Measurements from ENCODE around the gene ID1.
A peak's percentile ranks its signal among the peaks of the same experiment; 100 is the strongest.

Gene ID1, protein sequence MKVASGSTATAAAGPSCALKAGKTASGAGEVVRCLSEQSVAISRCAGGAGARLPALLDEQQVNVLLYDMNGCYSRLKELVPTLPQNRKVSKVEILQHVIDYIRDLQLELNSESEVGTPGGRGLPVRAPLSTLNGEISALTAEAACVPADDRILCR

DNA sequence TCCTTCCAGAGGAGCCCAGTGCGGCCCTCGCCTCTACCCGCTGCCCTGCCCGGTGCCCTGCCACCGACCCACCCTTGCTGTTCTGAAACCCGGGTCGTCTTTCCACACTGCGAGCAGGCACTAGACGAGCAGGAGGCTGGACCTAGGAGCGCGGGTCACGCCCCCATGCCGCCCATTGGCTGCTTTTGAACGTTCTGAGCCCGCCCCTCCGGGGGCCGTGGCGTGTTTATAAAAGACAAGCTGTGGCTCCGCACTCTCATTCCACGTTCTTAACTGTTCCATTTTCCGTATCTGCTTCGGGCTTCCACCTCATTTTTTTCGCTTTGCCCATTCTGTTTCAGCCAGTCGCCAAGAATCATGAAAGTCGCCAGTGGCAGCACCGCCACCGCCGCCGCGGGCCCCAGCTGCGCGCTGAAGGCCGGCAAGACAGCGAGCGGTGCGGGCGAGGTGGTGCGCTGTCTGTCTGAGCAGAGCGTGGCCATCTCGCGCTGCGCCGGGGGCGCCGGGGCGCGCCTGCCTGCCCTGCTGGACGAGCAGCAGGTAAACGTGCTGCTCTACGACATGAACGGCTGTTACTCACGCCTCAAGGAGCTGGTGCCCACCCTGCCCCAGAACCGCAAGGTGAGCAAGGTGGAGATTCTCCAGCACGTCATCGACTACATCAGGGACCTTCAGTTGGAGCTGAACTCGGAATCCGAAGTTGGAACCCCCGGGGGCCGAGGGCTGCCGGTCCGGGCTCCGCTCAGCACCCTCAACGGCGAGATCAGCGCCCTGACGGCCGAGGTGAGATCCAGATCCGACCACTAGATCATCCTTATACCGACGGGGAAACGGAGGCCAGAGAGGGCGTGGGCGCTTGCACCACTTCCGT, at the start of gene ID1:
Gene ID1 (plus strand): TSS at position 259 of the 871 bp plus-strand sequence. CDS start 99 bp downstream, at position 358.
- DNase-seq = peak; percentile 91 to 93

DNA sequence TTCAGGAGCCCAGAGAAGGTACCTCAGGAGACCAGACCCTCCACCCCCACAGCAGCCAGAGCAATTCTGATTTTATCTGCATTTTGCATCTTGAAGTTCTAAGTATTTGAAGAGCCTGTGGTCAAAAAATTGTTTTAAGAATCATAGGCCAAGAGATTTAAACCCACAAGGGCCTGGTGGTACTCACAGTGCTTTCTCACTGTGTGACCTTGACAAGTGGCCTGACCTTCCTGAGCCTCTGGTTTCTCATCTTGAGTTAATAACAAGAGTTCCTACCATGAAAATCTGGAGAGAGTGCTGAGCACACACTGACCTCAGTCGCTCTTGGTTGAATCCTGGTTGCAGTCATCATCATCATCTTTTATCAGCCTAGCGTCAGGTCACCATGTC, 45.4 kb upstream of the ID1 start:
- no peak for DNase-seq

DNA sequence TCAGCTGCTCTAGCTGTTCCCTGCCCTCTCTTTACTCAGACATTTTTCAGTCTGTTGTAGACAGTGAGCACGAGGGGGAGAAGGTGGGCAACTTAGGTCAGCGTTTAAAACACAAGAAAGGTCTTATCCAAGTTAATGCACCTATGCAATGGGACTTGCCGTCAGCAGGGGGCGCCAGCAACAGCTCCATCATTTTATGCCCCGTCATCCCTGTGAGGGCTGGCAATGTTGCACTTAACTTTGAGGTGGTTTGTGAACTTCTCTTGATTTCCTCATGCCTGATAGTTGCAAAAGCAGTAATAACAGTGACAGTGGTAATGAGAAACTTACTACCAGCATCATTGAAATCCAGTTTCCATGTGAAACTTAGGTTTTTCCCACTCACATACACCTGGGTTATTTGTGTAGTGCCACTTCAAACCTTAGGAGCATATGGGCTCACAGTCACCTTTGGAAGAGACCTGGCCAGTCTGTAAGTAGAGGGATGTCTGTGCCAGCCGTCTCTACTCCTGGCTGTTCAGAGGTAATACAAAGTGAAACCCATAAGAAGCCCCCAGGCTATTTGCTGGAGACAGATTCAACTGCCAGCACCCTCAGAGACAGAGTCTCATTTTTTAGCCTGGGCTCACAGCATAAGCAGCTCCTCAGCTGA, 44.9 kb upstream of the ID1 start:
- peak; percentile 78 to 83 for DNase-seq

DNA sequence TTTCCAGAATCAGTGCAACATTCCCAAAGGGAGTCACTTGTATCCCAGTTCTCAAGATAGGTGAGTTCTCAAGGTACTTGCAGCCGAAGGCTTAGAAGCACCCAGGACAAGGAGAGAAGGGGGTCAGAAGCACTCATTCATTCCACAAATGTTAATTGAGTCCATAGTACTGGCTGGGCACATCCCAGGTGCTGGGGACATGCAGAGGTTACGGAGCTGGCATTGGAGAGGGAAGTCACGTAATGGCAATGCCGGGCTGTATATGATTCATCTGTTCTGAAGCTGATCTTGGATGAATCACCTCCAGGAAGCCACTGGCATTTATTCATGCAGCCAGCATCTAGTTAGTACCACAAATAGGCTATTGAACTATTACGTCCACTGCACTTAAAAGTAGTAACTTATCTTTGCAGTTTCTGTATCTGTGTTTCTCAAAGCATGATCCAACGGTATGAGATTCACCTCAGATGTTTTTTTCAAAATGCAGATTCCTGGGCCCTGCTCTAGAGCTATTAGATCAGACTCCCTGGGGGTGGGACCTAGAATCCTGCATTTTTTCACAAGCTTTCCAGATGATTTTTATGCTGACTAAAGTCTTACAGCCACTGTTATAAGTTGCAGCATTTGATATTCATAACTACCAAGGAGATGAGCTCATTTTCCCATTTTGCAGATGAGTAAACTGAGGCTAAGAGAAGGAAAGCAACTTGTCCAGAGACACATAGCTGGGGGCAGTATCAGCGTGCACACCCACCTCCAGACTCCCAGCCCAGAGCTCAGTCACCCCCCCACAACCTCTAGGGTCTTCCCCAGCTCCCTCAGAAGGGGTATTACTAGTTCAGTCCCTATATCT, 44.1 kb upstream of the ID1 start:
- DNase-seq = no peak

DNA sequence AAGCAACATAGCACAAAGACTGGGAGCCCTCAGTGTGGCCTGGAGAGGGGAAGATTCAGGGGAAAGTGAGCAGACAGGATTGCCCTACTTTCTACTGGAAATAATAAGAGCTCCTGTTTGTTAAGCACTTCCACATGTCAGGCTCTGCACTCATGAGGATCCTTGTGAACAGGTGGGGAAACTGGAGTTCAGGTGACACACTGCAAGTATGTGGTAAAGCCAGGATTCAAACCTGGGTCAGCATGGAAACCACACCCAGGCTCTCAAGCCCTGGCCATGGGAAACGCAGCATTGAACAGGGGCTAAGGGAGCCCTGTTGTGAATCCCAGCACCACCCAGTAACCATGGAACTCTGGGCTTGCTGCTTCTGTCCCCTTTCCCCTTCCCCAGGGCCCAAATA, 42.8 kb upstream of the ID1 start:
- DNase-seq = no peak

DNA sequence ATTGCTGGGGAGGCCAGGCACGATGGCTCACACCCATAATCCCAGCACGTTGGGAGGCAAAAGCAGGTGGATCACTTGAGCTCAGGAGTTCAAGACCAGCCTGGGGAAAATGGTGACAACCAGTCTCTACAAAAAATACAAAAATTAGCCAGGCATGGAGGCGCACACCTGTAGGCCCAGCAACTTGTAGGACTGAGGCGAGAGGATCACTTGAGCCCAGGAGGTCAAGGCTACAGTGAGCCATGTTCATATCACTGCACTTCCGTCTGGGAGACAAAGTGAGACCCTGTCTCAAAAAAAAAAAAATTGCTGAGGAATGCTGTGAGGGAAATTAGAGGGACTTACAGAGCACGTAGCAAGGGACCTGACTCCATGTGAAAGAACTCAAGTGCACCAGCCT, 40.8 kb upstream of the ID1 start:
- no peak for DNase-seq

DNA sequence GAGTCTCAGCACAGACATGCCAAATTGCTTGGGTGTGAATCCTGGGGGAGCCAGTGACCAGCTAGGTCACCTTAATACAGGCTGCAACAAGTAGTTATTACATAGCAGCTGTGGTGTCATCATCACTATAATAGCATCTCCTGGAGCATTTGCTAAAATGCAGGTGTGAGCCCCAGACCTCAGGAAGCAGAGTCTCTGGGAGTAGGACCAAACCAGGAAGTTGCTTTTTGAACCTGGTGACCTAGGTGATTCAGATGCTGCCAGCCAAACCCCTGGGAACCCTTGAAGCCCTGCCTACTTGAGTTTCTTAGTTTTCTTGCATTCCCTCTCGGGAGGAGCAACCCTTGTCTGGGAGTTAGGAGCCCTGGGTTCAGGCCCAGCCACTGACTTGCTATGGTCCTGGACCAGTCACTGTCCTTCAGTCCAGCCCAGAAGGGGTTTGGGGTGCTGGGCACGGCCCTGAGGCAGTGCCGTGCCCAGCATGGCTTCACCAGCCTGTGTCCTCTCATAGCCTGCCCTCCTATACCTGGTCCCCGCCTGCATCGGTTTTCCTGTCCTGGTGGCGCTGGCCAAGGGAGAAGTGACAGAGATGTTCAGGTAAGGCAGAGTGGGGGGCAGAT, 39.3 kb upstream of the ID1 start:
- no peak for DNase-seq

DNA sequence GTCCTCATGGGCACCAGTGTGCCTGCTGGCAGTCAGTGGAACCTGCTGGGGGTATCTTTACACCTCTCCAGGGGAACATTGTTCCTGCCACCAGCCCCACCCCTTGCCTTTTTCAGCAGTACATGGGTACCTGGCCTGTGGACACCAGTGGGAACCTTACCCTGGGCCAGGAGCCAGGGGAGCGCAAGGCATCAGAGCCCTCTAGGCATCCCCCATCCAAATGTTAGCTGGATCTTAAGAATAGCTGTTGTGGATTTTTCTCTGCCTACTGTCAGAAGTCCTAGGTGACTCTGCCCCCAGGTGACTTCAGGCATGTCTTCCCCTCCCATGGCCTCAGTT, 38.8 kb upstream of the ID1 start:
- DNase-seq = no peak

DNA sequence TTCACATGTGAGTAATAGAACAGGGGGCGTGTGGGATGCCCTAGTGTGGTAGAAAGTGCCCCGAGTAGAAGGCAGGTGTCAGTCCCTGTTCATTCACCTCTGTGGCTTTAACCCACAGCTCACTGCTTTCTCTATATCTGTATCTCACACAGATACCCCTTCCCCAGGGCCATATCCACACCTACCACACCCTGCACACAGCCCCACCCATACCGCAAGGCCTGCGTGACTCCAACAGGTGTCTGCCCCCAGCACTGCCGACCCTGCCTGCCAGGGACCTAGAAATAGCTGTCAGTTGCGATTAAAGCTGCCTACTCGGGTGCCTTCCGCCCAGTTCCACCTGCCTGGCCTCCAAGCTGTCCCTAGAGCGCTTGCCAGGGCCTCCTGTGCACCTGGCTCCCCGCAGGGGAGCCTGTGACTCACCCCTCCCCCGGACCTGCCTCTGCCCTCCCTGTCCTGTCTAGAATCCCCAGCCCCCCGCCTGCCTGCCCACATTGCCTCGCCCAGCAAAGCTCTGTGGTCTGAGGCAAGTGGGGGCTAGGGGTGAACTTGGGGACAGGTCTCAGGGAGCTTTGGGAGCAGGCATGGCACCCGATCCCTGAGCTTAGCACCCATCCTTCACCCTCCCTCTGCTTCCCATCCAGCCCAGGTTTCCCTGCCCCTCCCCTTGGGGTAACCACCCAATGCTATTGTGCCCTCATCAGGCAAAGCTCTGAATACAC, 38.3 kb upstream of the ID1 start:
- DNase-seq = no peak

DNA sequence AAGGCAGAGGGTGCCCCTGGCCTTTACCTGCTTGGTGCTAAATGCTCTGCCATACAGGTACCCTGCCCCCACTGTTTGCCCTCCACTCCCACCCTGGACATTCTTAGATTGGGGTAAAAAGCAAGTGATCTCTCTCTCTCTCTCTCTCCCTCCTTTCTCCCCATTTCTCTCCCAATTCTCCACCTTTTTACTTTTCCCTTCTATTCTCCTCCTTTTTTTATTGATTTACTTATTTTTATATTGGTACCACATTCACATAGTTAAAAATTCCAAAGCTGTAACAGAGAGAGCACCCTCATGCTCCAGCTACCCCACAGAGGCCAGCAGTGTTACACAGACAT, 37.7 kb upstream of the ID1 start:
- no peak for DNase-seq

DNA sequence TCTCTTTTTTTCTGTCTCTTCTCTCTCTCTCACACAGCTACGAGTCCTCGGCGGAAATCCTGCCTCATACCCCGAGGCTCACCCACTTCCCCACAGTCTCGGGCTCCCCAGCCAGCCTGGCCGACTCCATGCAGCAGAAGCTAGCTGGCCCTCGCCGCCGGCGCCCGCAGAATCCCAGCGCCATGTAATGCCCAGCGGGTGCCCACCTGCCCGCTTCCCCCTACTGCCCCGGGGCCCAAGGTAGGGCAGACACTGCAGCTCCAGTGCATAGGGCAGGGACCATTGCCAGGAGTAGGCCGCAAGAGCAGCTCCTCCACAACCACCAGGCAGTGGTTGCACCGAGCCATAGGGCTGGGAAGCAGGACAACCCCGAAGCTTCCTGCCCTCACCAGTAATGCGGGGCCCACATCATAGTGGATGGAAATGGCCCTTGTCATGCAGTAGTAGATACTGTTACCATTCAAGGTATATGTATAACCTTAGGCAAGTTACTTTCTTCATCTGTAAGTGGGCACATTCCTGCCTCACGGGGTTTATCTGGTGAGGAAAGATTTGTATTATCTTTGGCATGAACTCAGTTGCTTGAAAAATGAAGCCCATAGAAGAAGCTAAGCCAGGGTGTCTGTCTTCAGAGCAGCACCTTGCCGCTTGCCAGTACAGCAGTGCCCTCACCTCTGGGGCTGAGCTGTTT, 36.9 kb upstream of the ID1 start:
- DNase-seq = no peak

DNA sequence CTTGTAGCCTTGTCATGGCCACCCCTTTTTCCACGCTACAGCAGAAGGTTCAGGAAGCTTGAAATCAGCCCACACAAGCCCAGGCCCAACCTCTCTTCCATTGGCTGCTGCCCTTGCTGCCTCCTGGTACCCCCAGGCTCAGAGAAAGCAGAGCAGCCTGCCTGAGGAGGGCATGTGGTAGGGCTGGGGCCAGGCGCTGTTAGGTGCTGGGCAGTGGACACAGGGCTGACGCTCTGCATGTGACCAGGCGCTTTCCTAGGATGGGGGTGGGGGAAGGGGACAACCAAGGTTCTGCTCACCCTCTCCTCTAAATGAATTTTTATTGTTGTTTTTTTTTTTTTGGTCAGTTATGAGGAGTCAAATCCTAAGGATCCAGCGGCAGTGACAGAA, 36.3 kb upstream of the ID1 start:
- DNase-seq = no peak

DNA sequence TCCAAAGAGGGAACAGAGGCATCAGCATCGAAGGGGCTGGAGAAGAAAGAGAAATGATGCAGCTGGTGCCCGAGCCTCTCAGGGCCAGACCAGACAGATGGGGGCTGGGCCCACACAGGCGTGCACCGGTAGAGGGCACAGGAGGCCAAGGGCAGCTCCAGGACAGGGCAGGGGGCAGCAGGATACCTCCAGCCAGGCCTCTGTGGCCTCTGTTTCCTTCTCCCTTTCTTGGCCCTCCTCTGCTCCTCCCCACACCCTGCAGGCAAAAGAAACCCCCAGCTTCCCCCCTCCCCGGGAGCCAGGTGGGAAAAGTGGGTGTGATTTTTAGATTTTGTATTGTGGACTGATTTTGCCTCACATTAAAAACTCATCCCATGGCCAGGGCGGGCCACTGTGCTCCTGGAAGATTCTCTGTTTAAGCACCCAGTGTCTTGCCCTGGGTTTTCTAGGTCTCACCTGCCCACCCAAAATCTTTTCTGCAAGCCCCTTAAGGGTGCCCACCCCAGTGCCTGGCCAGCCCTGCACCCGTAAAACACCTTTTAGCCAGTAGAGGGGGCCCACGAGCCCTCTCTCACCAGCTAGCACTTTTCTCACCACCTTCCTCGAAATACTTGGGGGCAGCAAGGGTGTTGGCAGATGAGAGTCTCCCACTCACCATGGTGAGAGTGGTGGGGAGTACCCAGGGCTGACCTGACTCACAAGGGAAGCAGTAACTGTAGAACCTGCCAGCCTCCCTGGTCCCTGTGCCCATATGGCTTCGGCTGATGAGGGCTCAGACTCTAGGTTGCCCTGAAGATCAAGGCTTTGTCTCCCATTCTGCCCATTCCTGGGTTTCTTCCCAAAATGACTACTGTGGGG, 35.7 kb upstream of the ID1 start:
- peak; percentile 65 to 74 for DNase-seq

DNA sequence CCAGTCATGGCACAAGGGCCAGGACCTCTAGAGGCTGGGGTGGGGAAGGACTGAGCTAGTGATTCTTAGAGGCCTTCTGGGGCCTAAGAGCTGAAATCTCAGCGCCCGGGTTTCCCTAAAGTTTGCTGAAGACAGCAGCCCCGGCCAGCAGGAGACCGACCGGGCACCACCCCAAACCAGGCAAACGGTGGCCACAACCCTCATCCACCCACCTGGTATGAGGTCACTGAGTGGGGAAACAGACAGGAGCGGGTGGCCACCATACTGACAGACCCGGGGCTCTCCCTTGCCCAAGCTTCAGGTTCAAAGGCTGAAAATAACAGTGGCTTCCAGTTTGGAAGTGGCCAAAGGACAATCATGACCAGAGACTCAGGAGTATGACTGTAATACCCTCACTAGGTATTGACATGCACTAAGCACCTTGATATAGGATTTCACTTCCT, 35.0 kb upstream of the ID1 start:
- DNase-seq = no peak

DNA sequence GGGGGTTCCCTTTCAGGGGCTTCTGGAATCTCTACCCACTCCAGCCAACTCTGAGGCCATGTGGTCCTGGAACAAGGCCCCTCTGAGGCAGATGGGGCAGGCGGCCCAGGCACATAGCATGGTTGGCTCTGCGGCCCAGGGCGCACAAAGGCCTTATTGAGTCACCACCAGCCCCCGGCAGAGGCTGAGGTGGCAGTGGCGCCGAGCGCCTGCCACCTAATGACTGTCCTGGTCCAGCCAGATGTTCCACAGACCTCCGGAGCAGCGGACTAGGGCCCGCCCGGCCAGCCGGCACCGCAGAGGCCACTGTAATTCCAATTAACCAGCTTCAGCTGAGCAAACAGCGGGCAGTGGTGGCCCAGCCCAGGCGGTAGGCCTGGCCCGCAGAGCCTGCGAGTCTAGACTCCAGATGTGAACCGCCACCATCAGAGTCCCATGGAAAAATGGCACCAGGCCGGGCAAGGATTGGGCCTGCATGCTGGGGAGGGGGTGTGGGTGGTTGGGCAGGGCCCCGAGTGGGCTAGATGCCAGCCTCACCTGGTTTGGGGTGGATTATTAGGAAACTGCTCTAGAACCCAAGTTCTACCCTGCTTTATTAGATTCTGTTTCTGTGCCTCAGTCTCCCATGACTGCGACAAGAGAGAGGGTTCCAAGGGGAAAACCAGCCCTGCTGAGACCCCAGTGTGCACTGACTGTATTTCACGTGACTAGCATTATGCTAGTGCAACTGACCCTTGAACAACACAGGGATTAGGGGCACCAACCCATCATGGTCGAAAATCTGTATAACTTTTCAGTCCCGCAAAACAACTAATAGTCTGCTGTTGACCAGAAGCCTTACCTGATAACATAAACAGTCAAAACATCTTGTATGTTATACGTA, 34.1 kb upstream of the ID1 start:
- DNase-seq = no peak

DNA sequence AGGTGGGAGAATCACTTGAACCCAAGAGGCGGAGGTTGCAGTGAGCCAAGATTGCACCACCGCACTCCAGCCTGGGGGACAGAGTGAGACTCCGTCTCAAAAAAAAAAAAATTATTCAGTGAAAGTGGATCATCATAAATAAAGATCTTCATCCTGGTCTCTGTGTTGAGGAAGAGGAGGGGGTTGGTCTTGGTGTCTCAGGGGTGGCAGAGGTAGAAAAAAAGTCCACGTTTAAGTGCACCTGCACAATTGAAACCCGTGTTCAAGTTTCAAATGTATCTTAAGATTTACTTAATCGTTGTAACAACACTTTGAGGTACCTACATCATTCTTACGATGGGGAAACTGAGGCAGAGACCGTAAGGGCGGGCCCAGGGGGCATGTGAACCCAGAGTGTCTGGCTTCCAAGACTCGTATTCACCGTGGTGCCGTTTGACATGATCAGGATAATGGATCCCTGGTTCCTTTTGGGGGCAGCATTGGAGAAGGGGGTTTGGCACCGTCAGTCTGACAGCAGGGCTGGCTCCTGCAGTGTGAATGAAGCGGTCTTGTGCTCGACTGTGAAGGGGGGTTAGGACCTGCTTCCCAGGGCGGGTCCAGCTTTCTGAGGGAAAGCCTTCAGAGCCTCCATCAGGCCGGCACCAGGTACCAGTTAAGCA, 32.9 kb upstream of the ID1 start:
- DNase-seq = no peak

DNA sequence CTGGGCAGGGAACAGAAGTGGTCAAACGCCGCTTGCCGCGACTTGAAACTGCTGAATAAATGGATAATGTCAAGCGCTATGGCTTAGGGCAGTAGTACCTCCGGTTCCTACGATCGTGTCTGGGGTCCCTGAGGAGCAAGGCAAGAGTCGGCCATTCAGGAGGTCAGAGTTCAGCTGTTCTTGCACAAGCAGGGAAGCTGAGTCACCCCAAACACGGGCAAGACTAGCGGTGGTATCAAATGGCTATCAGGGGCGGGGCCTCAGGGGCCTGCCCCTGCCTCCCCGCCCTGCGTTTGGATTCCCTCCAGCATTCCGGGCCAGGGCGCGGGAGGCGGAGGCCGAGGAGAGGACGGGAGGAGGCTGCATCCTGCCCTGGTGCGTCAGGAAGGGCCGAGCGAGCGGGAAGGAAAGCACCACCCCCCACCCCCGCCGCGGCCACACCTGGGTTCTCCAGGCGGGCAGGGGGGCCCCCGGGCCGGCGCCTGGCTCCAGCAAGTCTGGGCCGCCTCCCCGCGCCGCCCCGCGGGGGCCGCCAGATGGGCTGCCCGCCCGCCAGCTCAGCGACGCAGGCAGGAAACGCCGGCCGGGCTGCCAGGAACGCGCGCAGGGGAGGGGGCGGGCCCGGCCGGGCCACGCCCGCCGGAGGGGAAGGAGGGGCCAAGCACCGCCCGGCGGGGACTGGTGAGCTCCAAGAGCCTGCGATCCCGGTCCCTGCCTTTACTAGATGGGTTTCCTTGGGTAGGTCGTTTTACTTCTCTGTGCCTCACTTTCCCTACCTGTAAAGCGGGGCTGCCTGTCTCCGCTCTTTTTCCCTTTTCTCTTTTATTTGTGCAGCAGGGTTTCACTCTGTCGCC, 32.2 kb upstream of the ID1 start:
- peak; percentile 86 to 87 for DNase-seq

All from activated CD4-positive, alpha-beta T cell treated with anti-CD3 and anti-CD28 coated beads, Interleukin-2, amount 50 U/mL, for 48 hours (primary cell).